Thyroid gland (tissue), 4 donors: ENCODE results near the gene SORCS2.

Experiments used
- POLR2A ChIP-seq, 2 donors: fragments of 450-650 bp; IDR thresholded peaks; one replicate each; pipeline ENCODE4 v1.6.1; 2017; ENCODE audit warnings: antibody characterized with exemption in 2 of 2, mild to moderate bottlenecking in 2 of 2, moderate library complexity in 1 of 2
- TF ChIP-seq, protein P1 (sequence below), 6 experiments: fragments of 200-600 bp in 3 of 6; fragments of 450-650 bp in 3 of 6; sonication (generic) in 3 of 6; IDR thresholded peaks; one replicate each; pipeline ENCODE4 v1.5.1; 2016 to 2019; ENCODE audit warnings: antibody characterized with exemption in 6 of 6, mild to moderate bottlenecking in 2 of 6, inconsistent platforms in 1 of 6, moderate library complexity in 1 of 6

DNA sequence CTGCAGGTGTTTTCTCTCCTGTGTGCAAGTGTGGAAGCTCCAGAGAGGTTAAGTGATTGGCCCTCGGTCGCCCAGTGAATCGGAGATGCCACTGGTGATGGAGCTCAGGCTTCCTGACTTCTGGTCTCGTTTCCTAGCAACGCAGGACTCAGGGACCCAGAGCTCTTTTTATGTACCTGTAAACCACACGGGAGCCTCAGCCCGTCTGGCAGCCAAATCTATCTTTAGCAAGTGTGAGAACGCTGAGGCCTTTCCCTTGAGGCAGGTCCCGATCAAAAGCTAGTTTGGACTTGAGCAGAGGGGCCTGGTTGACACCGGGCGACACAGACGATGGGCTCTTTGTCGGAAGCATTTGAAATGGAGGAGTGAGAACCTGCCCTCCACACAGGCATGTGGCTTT, 116.8 kb downstream of the SORCS2 start:
- TF ChIP-seq POLR2A (IDR thresholded peaks at IDR 0.05), result no peak
- TF ChIP-seq, protein P1, sequence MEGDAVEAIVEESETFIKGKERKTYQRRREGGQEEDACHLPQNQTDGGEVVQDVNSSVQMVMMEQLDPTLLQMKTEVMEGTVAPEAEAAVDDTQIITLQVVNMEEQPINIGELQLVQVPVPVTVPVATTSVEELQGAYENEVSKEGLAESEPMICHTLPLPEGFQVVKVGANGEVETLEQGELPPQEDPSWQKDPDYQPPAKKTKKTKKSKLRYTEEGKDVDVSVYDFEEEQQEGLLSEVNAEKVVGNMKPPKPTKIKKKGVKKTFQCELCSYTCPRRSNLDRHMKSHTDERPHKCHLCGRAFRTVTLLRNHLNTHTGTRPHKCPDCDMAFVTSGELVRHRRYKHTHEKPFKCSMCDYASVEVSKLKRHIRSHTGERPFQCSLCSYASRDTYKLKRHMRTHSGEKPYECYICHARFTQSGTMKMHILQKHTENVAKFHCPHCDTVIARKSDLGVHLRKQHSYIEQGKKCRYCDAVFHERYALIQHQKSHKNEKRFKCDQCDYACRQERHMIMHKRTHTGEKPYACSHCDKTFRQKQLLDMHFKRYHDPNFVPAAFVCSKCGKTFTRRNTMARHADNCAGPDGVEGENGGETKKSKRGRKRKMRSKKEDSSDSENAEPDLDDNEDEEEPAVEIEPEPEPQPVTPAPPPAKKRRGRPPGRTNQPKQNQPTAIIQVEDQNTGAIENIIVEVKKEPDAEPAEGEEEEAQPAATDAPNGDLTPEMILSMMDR (IDR thresholded peaks at IDR 0.05), result no peak
